ENCODE data around the gene FAM117A.

The FAM117A gene

GRCh38 chr17:49708515-49709183, 55.3 kb downstream of the FAM117A start:
- peak; percentile 26 for DNase-seq (ENCODE audit: low spot score)
- in situ Hi-C loops (cut with MboI; ENCODE audit: low pct_unique_long_range_greater_than_20kb, low sequenced_read_pairs, unreplicated experiment): loop anchor here (10.0 to 25.0 kb wide), 2 partner anchors 76 to 279 kb away; partner anchors contain the start of genes DLX3 and KAT7
- TF ChIP-seq, protein P1, sequence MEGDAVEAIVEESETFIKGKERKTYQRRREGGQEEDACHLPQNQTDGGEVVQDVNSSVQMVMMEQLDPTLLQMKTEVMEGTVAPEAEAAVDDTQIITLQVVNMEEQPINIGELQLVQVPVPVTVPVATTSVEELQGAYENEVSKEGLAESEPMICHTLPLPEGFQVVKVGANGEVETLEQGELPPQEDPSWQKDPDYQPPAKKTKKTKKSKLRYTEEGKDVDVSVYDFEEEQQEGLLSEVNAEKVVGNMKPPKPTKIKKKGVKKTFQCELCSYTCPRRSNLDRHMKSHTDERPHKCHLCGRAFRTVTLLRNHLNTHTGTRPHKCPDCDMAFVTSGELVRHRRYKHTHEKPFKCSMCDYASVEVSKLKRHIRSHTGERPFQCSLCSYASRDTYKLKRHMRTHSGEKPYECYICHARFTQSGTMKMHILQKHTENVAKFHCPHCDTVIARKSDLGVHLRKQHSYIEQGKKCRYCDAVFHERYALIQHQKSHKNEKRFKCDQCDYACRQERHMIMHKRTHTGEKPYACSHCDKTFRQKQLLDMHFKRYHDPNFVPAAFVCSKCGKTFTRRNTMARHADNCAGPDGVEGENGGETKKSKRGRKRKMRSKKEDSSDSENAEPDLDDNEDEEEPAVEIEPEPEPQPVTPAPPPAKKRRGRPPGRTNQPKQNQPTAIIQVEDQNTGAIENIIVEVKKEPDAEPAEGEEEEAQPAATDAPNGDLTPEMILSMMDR (IDR thresholded peaks at IDR 0.05; ENCODE audit: extremely low read depth, insufficient read depth, missing control alignments): no peak

DNA sequence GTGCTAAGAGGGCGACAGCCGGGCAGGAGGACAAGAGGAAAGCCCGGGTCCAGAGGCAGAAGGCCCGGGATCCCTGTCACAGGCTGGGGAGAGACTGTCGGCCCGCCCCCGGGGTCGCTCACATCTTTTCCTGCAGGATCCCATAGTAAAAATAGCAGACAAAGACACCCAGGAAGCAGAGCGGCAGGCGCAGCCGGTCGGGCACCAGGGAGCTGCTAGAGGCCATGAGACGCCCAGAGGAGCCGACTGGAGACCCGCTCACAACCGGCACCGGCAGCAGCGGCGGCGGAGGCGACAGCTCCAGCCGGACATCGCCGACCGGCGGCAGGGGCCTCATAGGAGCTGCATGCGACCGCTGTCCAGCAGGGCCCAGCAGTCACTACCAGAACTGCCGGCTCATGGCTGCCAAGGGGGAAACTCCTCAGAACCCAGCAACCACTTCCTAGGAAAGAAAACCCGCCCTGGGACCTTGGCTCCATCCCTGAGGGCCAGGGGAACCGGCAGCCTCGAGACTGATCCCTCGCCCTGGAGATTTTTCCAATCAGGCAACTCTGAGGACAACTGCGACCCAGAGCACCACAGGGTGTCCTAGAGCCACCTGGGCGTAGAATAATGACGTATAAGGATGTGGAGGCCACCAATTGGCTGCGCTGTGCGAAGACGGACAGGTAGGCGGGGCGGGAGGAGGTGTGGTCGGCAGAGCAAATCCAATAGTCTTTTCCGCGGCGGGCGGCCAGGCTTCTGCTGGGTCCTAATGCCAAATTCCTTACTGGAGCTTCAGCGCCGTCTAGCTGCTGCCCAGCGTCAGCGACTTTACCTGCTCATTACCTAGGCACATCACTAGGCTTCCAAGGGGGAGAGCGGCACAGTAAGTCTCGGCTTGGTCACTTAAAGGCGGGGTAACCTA, 56.1 kb downstream of the FAM117A start, which contains the start of gene SLC35B1:
Gene SLC35B1, minus strand, starts transcription at position 357 of the 907 bp plus-strand sequence. Its CDS starts 131 bp downstream, at position 226.
- peak; percentile 98 for DNase-seq (ENCODE audit: low spot score)
- TF ChIP-seq, protein P1 (IDR thresholded peaks at IDR 0.05; ENCODE audit: extremely low read depth, insufficient read depth, missing control alignments): peak; percentile 99
- in situ Hi-C loops (cut with MboI; ENCODE audit: low pct_unique_long_range_greater_than_20kb, low sequenced_read_pairs, unreplicated experiment): loop anchor here (10.0 to 25.0 kb wide), 2 partner anchors 77 to 279 kb away; partner anchors contain the start of genes DLX3 and KAT7

DNA sequence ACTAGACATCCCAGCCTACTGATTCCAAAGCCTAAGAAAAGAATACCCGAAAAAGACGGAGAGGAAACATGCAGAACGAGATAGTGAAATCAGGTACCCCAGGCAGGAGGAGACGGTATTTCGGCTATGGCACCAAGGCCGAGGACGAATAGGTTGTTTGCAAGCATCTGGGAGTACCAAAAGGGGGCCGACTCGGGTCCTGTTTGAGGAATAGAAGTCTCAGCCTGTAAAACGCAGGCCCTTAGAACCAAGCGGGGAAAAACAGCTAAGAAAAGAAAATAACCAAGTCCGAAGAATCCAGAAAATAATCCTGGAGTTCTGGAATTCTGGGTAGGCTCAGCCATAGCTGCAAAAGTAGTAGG, 56.7 kb downstream of the FAM117A start:
- in situ Hi-C loops (cut with MboI; ENCODE audit: low pct_unique_long_range_greater_than_20kb, low sequenced_read_pairs, unreplicated experiment): loop anchor here (10.0 to 25.0 kb wide), 2 partner anchors 78 to 280 kb away; partner anchors contain the start of genes DLX3 and KAT7
- DNase-seq (ENCODE audit: low spot score): no peak
- TF ChIP-seq, protein P1 (IDR thresholded peaks at IDR 0.05; ENCODE audit: extremely low read depth, insufficient read depth, missing control alignments): no peak

DNA sequence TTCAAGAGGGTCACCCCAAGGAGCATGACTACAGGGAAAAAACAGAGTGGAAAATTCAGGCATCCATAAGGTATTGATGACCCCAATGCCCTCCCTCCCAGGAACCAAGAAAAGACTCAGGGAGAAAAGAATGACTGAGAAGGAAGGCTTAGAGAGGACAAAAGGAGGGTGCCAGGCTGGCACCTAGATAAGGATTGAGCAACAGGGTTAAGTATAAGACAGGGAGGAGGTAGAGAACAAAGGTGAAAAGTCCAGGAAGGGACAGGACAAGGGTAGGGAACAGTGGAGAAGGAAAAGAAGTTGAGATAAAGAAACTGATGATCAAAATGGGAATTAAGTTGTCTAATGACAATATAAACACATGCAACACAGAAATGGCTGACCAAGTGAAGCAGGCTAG, 58.7 kb downstream of the FAM117A start:
- DNase-seq (ENCODE audit: low spot score): no peak
- in situ Hi-C loops (cut with MboI; ENCODE audit: low pct_unique_long_range_greater_than_20kb, low sequenced_read_pairs, unreplicated experiment): loop anchor here (10.0 to 25.0 kb wide), 2 partner anchors 80 to 282 kb away; partner anchors contain the start of genes DLX3 and KAT7
- TF ChIP-seq, protein P1 (IDR thresholded peaks at IDR 0.05; ENCODE audit: extremely low read depth, insufficient read depth, missing control alignments): no peak

DNA sequence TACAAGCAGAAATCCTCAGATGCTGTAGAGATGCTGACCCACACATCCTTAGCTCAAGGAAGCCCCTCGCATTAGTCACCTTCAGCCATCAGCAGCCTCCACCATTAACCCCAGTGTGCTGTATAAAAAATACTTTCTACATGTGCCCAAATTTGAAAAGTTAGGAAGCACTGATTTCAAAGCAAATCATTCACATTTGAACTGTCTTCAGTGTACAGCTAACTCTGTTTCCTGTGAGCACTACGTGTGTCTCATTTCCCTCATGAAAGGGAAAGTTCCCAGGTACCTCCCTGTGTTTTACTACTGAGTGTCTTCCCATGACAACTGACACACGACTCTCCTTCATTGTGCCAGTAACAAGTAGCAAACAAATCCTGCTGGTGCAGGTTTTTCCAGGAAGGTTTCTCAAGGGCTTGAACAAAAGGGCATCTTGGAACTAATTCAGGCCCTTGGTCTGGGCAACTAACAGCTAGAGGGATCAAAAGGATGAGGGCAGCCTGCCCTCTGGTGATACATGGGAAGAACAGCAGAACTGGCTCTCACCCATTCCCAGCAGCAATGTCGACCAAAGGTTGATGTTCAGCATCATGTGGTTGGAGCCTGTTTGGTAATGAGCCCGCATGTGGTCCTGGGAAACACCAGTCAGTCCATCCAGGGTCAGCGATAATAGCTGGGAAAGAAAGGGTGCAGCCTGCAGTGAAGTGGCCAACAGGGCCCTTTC, 60.2 kb downstream of the FAM117A start:
- TF ChIP-seq, protein P1 (IDR thresholded peaks at IDR 0.05; ENCODE audit: extremely low read depth, insufficient read depth, missing control alignments): peak; percentile 54
- in situ Hi-C loops (cut with MboI; ENCODE audit: low pct_unique_long_range_greater_than_20kb, low sequenced_read_pairs, unreplicated experiment): loop anchor here (5.0 to 25.0 kb wide), 3 partner anchors 81 to 284 kb away; partner anchors contain the start of genes DLX3 and KAT7
- DNase-seq (ENCODE audit: low spot score): no peak

- TF ChIP-seq, protein P1 (IDR thresholded peaks at IDR 0.05; ENCODE audit: extremely low read depth, insufficient read depth, missing control alignments): no peak
- in situ Hi-C loops (cut with MboI; ENCODE audit: low pct_unique_long_range_greater_than_20kb, low sequenced_read_pairs, unreplicated experiment): loop anchor here (5.0 to 25.0 kb wide), 3 partner anchors 84 to 286 kb away; partner anchors contain the start of genes DLX3 and KAT7
- DNase-seq (ENCODE audit: low spot score): no peak
Measured at GRCh38 chr17:49700960-49701359, 63.0 kb downstream of the FAM117A start.

All from GM13977 (cell line).